ENCODE data around the gene SLC25A26.

- TF ChIP-seq POLR2A (IDR thresholded peaks at IDR 0.05) = no peak
- TF ChIP-seq CTCF (IDR thresholded peaks at IDR 0.05) = no peak
Measured at GRCh38 chr3:66302288-66302687, 81.5 kb downstream of the SLC25A26 start.

Data from body of pancreas (tissue), 4 donors.